GM12864 (cell line): ENCODE data around the gene DNAJC25.
A peak's percentile ranks its signal among the peaks of the same experiment; 100 is the strongest.

ENCODE experiments used
- DNase-seq: peaks from one replicate; pipeline ENCODE4 v3.0.0-alpha.2; 2011; ENCODE audit warnings: low read depth
- H3K4me3 ChIP-seq: 2 replicates; pipeline ENCODE4 v1.5.1; 2011; ENCODE audit warnings: mild to moderate bottlenecking, low read depth, low read length, control low read depth
- CTCF ChIP-seq: IDR thresholded peaks from 2 replicates; pipeline ENCODE4 v1.5.1; 2011; ENCODE audit warnings: low read depth, mild to moderate bottlenecking, moderate library complexity, low read length, control low read depth, inconsistent platforms; ENCODE audit errors: missing control alignments

DNAJC25 gene

GRCh38 chr9:111631214-111631971 lies at the start of gene DNAJC25:
TSS of gene DNAJC25 (plus strand) at chr9:111631334. CDS start at chr9:111631408, 74 bp downstream.
- no peak for TF ChIP-seq CTCF
- H3K4me3 ChIP-seq = peak within 1 kb of the TSS; percentile 87
- DNase-seq = peak; percentile 99

- no peak overlapping the region for H3K4me3 ChIP-seq
- TF ChIP-seq CTCF = no peak
- no peak for DNase-seq
These were observed 48.2 kb upstream of the DNAJC25 start for GRCh38 chr9:111582888-111583287.

GRCh38 chr9:111586378-111586777 lies 44.8 kb upstream of the DNAJC25 start:
- TF ChIP-seq CTCF = no peak
- no peak overlapping the region for H3K4me3 ChIP-seq
- DNase-seq = no peak

- DNase-seq = no peak
- no peak for TF ChIP-seq CTCF
- H3K4me3 ChIP-seq = no peak overlapping the region
These were observed 42.3 kb upstream of the DNAJC25 start for GRCh38 chr9:111588846-111589245.

- H3K4me3 ChIP-seq = peak overlapping the region; percentile 61
- peak; percentile 22 for DNase-seq
- TF ChIP-seq CTCF = peak; percentile 71
These were observed 33.0 kb upstream of the DNAJC25 start for GRCh38 chr9:111597852-111598732.

- TF ChIP-seq CTCF = no peak
- peak overlapping the region; percentile 54 for H3K4me3 ChIP-seq
- DNase-seq = no peak
These were observed 32.4 kb upstream of the DNAJC25 start for GRCh38 chr9:111598733-111599091.
